ENCODE results near the gene SAPCD1. TPM values are rescaled to one million over a fixed set of nuclear protein-coding genes. Genes with fewer than 3 reads are reported as not detected.

Gene SAPCD1
- total RNA-seq, 1 donor from 2014 or later = 9.0 TPM

GRCh38 chr6:31744422-31744821 is 18.0 kb upstream of the SAPCD1 start:
- no peak for DNase-seq
- no peak for ATAC-seq (ENCODE audit: low read depth)
- H3K36me3 Mint-ChIP-seq (ENCODE audit: low read depth) = peaks cover 29% of the 10 kb centered on the region
- no peak overlapping the region for H3K4me3 Mint-ChIP-seq
- no peaks in the 10 kb centered on the region for H3K27me3 Mint-ChIP-seq
- no peak overlapping the region for H3K27ac Mint-ChIP-seq
- CTCF ChIA-PET = no interaction called here
- H3K9me3 Mint-ChIP-seq = no peaks in the 10 kb centered on the region
- no peak for TF ChIP-seq CTCF (IDR thresholded peaks at IDR 0.05)
- intact Hi-C loops (cut with micrococcal nuclease) = no loop called here
- H3K4me1 Mint-ChIP-seq = peaks cover 17% of the 10 kb centered on the region
- POLR2A ChIA-PET = no interaction called here

- no peak overlapping the region for H3K4me3 Mint-ChIP-seq
- H3K27me3 Mint-ChIP-seq = no peaks in the 10 kb centered on the region
- peaks cover 13% of the 10 kb centered on the region for H3K36me3 Mint-ChIP-seq (ENCODE audit: low read depth)
- ChIA-PET POLR2A (interaction anchor here (0.5 to 1.1 kb wide), 5 partner anchors 10 to 102 kb away, joined by 3 to 11 read pairs (median 4); partner anchors contain the start of gene MSH5), CTCF (interaction anchor here (1.1 kb wide), 1 partner anchor 21 kb away, joined by 4 read pairs; no protein-coding TSS in a partner anchor)
- H3K4me1 Mint-ChIP-seq = no peaks in the 10 kb centered on the region
- H3K9me3 Mint-ChIP-seq = no peaks in the 10 kb centered on the region
- no peak overlapping the region for H3K27ac Mint-ChIP-seq
- no peak for ATAC-seq (ENCODE audit: low read depth)
- DNase-seq = no peak
- TF ChIP-seq CTCF (IDR thresholded peaks at IDR 0.05) = no peak
- intact Hi-C loops (cut with micrococcal nuclease) = no loop called here
These were observed 13.0 kb upstream of the SAPCD1 start for GRCh38 chr6:31749301-31750036.

GRCh38 chr6:31750411-31751022 is 11.9 kb upstream of the SAPCD1 start:
- Mint-ChIP-seq H3K27me3 (no peaks in the 10 kb centered on the region), H3K4me1 (no peaks in the 10 kb centered on the region), H3K27ac (no peak overlapping the region), H3K4me3 (no peak overlapping the region), H3K36me3 (ENCODE audit: low read depth) (peaks cover 12% of the 10 kb centered on the region), H3K9me3 (no peaks in the 10 kb centered on the region)
- TF ChIP-seq CTCF (IDR thresholded peaks at IDR 0.05) = no peak
- ATAC-seq (ENCODE audit: low read depth) = no peak
- no peak for DNase-seq
- POLR2A ChIA-PET = interaction anchor here (0.6 to 1.1 kb wide), 3 partner anchors 11 to 85 kb away, joined by 3 to 4 read pairs (median 3); partner anchors contain the start of gene MSH5
- CTCF ChIA-PET = interaction anchor here (1.1 kb wide), 1 partner anchor 19 kb away, joined by 3 read pairs; no protein-coding TSS in a partner anchor
- intact Hi-C loops (cut with micrococcal nuclease) = no loop called here

GRCh38 chr6:31752739-31753319 is 9.6 kb upstream of the SAPCD1 start:
- H3K4me1 Mint-ChIP-seq = no peaks in the 10 kb centered on the region
- H3K9me3 Mint-ChIP-seq = no peaks in the 10 kb centered on the region
- H3K36me3 Mint-ChIP-seq (ENCODE audit: low read depth) = peaks cover 7% of the 10 kb centered on the region
- ATAC-seq (ENCODE audit: low read depth) (no peak), DNase-seq (no peak)
- TF ChIP-seq CTCF (IDR thresholded peaks at IDR 0.05) = no peak
- no peak overlapping the region for H3K27ac Mint-ChIP-seq
- intact Hi-C loops (cut with micrococcal nuclease) = no loop called here
- ChIA-PET CTCF (no interaction called here), POLR2A (interaction anchor here (0.6 kb wide), 1 partner anchor 63 kb away, joined by 6 read pairs; no protein-coding TSS in a partner anchor)
- H3K4me3 Mint-ChIP-seq = no peak overlapping the region
- no peaks in the 10 kb centered on the region for H3K27me3 Mint-ChIP-seq

GRCh38 chr6:31758281-31758680 is 4.2 kb upstream of the SAPCD1 start:
- intact Hi-C loops (cut with micrococcal nuclease) = no loop called here
- peaks cover 25% of the 10 kb centered on the region for H3K36me3 Mint-ChIP-seq (ENCODE audit: low read depth)
- no peak overlapping the region for H3K27ac Mint-ChIP-seq
- ChIA-PET CTCF (no interaction called here), POLR2A (no interaction called here)
- H3K9me3 Mint-ChIP-seq = no peaks in the 10 kb centered on the region
- ATAC-seq (ENCODE audit: low read depth) (no peak), DNase-seq (no peak)
- H3K27me3 Mint-ChIP-seq = no peaks in the 10 kb centered on the region
- no peaks in the 10 kb centered on the region for H3K4me1 Mint-ChIP-seq
- H3K4me3 Mint-ChIP-seq = no peak overlapping the region
- TF ChIP-seq CTCF (IDR thresholded peaks at IDR 0.05) = no peak

Data from activated B cell treated with CpG ODN at 0.5 μM for 24 hours (primary cell).